Left lung (tissue), 10 donors: ENCODE measurements around the gene MYO1G. TPM values are rescaled to one million over a fixed set of nuclear protein-coding genes. Genes with fewer than 3 reads are reported as not detected.

ENCODE experiments used
- ATAC-seq: fragments of 200-7000 bp; cut with Tn5 transposase; one replicate; pipeline ENCODE4 v1.9.1; 2020; ENCODE audit warnings: moderate library complexity
- DNase-seq, 4 donors: peaks; one replicate each; pipeline ENCODE4 v3.0.0-alpha.2; 2013 to 2020
- H3K27ac ChIP-seq, 2 donors: fragments of 200-600 bp; sonication (generic) in 1 of 2; one replicate each; pipeline versions ENCODE4 v1.5.0 to v1.8.0; 2020 to 2021
- H3K27me3 ChIP-seq, 2 donors: fragments of 200-600 bp; sonication (generic) in 1 of 2; one replicate each; pipeline versions ENCODE4 v1.5.0 to v1.8.0; 2020 to 2021
- H3K36me3 ChIP-seq, 2 donors: fragments of 200-600 bp; sonication (generic) in 1 of 2; one replicate each; pipeline versions ENCODE4 v1.5.0 to v1.8.0; 2020 to 2021
- H3K4me1 ChIP-seq, 2 donors: fragments of 200-600 bp; one replicate each; pipeline ENCODE4 v1.8.0; 2021
- H3K4me3 ChIP-seq, 2 donors: fragments of 200-600 bp; sonication (generic) in 1 of 2; one replicate each; pipeline versions ENCODE4 v1.5.0 to v1.8.0; 2020 to 2021; ENCODE audit warnings: mild to moderate bottlenecking in 1 of 2
- H3K9me3 ChIP-seq, 2 donors: fragments of 200-600 bp; sonication (generic) in 1 of 2; one replicate each; pipeline versions ENCODE4 v1.5.0 to v1.8.0; 2020 to 2021
- CTCF ChIP-seq, 2 donors: fragments of 200-600 bp; sonication (generic) in 1 of 2; IDR thresholded peaks; one replicate each; pipeline versions ENCODE4 v1.5.0 to v1.8.0; 2021; ENCODE audit warnings: antibody characterized with exemption in 2 of 2
- intact Hi-C, 2 donors: fragments of 100-400 bp; cut with DNase I; formaldehyde crosslinking; loops; one replicate each; pipeline versions ENCODE4 v1.11.2 to v1.14.2; 2022
- polyA plus RNA-seq, 6 donors: library from polyadenylated mRNA; unstranded; fragments of 120-200 nt; gene quantifications; one replicate each; pipeline ENCODE4 v1.2.1, GENCODE V29; 2013; ENCODE audit not compliant: insufficient read length in 6 of 6
- total RNA-seq, 2 donors: library from RNA; stranded (reverse); fragmentation: NEBNext Ultra II Directional; extraction: Animal tissue kit (Norgen Biotek cat#: 25700); gene quantifications; one replicate each; pipeline ENCODE4 v1.2.1, GENCODE V29; 2021
- donor health status: DM: no; HTN: yes; CAD: no.
- donor health status: DM: no; HTN: no; CAD: no.

MYO1G gene
- total and polyA plus RNA-seq, 8 donors: 1.1 to 40.9 (median 1.6) TPM

- ATAC-seq (no peak), DNase-seq (no peak)
- Histone ChIP-seq H3K9me3 (no peaks in the 10 kb centered on the region), H3K27me3 (no peaks in the 10 kb centered on the region), H3K27ac (peak overlapping the region in 1 of 2 donors; percentile 56), H3K36me3 (peaks cover 0 to 4% of the 10 kb centered on the region in 2 donors), H3K4me1 (peaks cover 3 to 19% of the 10 kb centered on the region in 2 donors), H3K4me3 (no peak overlapping the region)
- TF ChIP-seq CTCF (IDR thresholded peaks at IDR 0.05): no peak
- intact Hi-C loops: no loop called here
These were observed 11.6 kb upstream of the MYO1G start for GRCh38 chr7:44990109-44991023.

- Histone ChIP-seq H3K27ac (no peak overlapping the region), H3K27me3 (no peaks in the 10 kb centered on the region), H3K4me3 (no peak overlapping the region), H3K9me3 (no peaks in the 10 kb centered on the region), H3K36me3 (peaks cover 0 to 17% of the 10 kb centered on the region in 2 donors), H3K4me1 (peaks cover 14 to 32% of the 10 kb centered on the region in 2 donors)
- DNase-seq: no peak
- no peak for TF ChIP-seq CTCF (IDR thresholded peaks at IDR 0.05)
- intact Hi-C loops: no loop called here
- ATAC-seq: no peak
These were observed 10.3 kb upstream of the MYO1G start for GRCh38 chr7:44989132-44989531.

- DNase-seq (no peak), ATAC-seq (no peak)
- intact Hi-C loops: no loop called here
- H3K27ac ChIP-seq: no peak overlapping the region
- peaks cover 14 to 36% of the 10 kb centered on the region in 2 donors for H3K4me1 ChIP-seq
- no peak overlapping the region for H3K4me3 ChIP-seq
- H3K36me3 ChIP-seq: peaks cover 0 to 21% of the 10 kb centered on the region in 2 donors
- H3K9me3 ChIP-seq: no peaks in the 10 kb centered on the region
- no peak for TF ChIP-seq CTCF (IDR thresholded peaks at IDR 0.05)
- no peaks in the 10 kb centered on the region for H3K27me3 ChIP-seq
These were observed 9.9 kb upstream of the MYO1G start for GRCh38 chr7:44988701-44989100.

- Histone ChIP-seq H3K9me3 (no peaks in the 10 kb centered on the region), H3K36me3 (peaks cover 0 to 28% of the 10 kb centered on the region in 2 donors), H3K4me3 (no peak overlapping the region), H3K4me1 (peaks cover 14 to 43% of the 10 kb centered on the region in 2 donors), H3K27ac (no peak overlapping the region), H3K27me3 (no peaks in the 10 kb centered on the region)
- intact Hi-C loops: no loop called here
- TF ChIP-seq CTCF (IDR thresholded peaks at IDR 0.05): no peak
- ATAC-seq (no peak), DNase-seq (peak in 1 of 4 donors; percentile 67)
These were observed 9.2 kb upstream of the MYO1G start for GRCh38 chr7:44987996-44988395.

- Histone ChIP-seq H3K27ac (peak overlapping the region in 1 of 2 donors; percentile 97), H3K4me3 (peak overlapping the region in 1 of 2 donors; percentile 66), H3K4me1 (peaks cover 14 to 49% of the 10 kb centered on the region in 2 donors), H3K36me3 (peaks cover 0 to 33% of the 10 kb centered on the region in 2 donors), H3K27me3 (no peaks in the 10 kb centered on the region), H3K9me3 (no peaks in the 10 kb centered on the region)
- intact Hi-C loops: no loop called here
- ATAC-seq (no peak), DNase-seq (no peak)
- TF ChIP-seq CTCF (IDR thresholded peaks at IDR 0.05): no peak
These were observed 8.6 kb upstream of the MYO1G start for GRCh38 chr7:44987457-44987856.
